ENCODE results near the gene GPRIN1. TPM values are rescaled to one million over a fixed set of nuclear protein-coding genes. Genes with fewer than 3 reads are reported as not detected.

The GPRIN1 gene
- total RNA-seq, 1 donor = 2.6 TPM

DNA sequence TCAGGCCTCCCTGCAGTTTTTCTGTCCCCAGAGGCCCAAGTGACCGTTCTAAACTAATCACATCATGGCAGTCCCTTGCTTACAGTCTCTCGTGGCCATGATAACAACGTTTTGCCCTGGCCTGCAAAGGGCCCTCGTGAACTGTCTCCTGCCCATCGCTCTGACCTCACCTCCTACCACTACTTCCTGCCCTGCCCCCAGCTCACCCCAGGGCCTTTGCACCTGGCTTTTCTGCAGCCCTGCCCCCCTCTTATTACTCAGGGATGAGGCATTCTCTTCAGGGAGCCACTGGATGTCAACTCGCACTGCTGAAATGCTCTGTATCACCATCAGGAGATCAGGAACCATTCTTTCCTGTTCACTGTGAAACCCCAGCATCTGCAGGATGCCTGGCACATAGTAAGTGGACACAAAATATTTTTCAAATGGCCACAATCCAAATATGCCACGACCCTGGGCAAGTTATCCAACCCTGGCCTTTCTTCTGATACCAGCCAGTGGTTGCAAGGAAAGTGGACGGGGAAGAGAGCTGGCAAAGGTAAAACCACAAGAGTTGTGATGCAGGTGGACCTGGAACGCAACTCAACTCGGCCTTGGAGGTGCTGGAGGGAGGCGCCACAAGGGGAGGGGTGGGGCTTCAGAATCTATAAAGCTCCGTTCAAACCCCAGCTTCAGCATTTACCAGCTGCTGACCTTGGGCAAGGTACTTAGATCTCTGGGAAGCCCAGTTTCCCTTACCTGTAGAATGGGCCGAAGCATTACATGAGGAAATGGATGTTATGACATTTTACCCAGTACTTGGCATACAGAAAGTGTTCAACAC lies 18.7 kb upstream of the GPRIN1 start:
- DNase-seq (ENCODE audit: low read depth) = no peak
- no peak overlapping the region for H3K4me3 ChIP-seq (ENCODE audit: low read depth, low read length)
- TF ChIP-seq, protein P1, sequence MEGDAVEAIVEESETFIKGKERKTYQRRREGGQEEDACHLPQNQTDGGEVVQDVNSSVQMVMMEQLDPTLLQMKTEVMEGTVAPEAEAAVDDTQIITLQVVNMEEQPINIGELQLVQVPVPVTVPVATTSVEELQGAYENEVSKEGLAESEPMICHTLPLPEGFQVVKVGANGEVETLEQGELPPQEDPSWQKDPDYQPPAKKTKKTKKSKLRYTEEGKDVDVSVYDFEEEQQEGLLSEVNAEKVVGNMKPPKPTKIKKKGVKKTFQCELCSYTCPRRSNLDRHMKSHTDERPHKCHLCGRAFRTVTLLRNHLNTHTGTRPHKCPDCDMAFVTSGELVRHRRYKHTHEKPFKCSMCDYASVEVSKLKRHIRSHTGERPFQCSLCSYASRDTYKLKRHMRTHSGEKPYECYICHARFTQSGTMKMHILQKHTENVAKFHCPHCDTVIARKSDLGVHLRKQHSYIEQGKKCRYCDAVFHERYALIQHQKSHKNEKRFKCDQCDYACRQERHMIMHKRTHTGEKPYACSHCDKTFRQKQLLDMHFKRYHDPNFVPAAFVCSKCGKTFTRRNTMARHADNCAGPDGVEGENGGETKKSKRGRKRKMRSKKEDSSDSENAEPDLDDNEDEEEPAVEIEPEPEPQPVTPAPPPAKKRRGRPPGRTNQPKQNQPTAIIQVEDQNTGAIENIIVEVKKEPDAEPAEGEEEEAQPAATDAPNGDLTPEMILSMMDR (IDR thresholded peaks at IDR 0.05; ENCODE audit: insufficient read depth, low read depth, low read length) = no peak

DNA sequence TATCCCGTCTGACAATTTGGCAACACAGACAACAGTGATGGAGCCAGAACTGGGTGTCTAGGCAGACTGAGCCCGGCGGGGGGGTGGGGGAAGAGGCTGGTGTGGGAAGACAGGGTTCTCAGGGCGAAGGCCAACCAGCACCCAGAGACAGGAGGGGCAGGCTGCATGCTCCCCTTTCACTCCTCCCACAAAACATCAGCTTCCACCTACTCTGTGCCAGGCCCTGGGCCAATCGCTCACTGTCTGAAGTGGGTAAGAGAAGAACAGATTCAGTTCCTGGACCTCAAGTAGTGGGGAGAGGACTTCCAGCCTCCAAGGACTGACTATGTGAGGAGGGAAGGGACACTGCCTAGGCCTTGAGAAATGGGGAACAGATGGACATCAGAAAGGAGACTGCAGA lies 17.6 kb upstream of the GPRIN1 start:
- no peak overlapping the region for H3K4me3 ChIP-seq (ENCODE audit: low read depth, low read length)
- TF ChIP-seq, protein P1 (IDR thresholded peaks at IDR 0.05; ENCODE audit: insufficient read depth, low read depth, low read length) = no peak

DNA sequence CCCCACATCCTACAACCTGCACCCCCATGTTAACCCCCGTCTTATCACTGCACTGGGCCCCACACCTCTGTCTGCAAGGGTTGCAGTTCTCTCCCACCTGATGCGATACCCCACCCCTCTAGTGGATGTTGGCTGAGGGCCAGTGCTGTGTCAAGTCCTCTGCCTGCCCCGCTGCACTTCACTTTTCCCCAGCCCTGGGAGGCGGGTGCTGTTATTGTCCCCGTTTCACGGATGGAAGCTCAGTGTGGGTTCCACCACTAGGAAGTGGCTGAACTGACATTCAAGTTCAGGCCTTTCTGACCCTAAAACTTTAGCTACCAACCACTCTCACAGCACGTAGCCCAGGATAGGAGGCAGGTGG lies 16.9 kb upstream of the GPRIN1 start:
- TF ChIP-seq, protein P1 (IDR thresholded peaks at IDR 0.05; ENCODE audit: insufficient read depth, low read depth, low read length) = no peak
- H3K4me3 ChIP-seq (ENCODE audit: low read depth, low read length) = no peak overlapping the region
- DNase-seq (ENCODE audit: low read depth) = no peak

More for the DNA sequence above, 17.6 kb upstream of the GPRIN1 start:
- DNase-seq (ENCODE audit: low read depth) = no peak

DNA sequence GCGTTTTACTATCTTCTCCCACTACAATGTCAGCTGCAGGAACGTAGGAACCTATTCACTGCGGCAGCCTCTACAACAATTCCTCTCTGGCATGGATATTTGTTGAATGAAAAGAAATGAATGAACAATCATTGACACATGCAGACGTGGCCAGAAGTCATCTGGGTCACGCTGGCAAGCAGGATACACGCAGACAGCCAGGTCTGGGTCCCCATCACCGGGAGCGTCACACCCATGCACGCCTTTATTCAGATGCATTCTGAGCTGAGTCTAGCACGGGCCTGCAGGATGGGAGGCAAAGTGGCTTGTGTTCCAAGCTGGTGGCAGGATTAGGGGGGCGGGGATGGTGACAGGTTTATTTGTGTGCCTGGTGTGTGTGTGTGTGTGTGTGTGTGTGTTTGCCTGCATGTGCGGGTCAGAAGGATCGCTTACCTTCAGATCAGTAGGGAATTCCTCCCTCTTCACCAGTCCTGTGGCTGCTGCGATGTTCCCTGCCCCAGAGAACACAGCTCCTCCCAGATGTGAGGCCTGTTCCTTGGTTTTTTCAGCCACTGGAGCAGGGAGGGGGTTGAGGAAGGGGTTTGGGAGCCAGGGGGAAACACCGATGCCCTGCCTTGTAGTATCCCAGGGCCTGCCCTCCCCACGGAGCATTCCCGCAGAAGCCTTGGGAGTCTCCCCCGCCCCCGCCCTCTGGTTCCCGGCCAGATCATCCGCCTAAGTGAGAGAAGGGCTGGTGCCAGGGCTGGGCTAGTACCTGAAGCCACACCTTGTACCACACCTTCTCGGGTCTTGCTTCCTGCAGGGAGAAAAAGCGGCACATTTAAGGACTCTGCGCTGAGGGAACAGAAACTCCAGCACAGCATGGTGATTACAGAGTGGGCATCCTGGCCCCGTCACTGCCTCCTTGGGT lies 16.3 kb upstream of the GPRIN1 start:
- no peak overlapping the region for H3K4me3 ChIP-seq (ENCODE audit: low read depth, low read length)
- DNase-seq (ENCODE audit: low read depth) = no peak
- TF ChIP-seq, protein P1 (IDR thresholded peaks at IDR 0.05; ENCODE audit: insufficient read depth, low read depth, low read length) = no peak

DNA sequence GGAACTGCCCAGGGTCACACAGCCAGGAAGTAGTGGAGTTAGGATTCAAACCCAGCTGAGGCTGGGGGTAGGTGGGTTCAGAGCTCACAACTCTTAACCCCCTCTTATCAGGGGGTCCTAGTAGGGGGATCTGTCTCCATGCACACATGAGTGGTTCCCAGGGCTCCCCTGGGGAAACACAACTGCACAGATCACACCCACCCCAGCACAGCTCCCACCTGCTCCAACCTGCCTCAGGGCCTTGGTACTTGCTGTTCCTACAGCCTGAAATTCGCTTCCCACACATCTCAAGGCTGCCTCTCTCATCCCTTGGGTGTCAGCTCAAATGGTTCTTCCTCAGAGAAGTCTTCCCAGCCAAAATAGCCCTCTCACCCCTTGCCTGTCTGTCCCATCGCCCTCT lies 15.6 kb upstream of the GPRIN1 start:
- DNase-seq (ENCODE audit: low read depth) = no peak
- TF ChIP-seq, protein P1 (IDR thresholded peaks at IDR 0.05; ENCODE audit: insufficient read depth, low read depth, low read length) = no peak
- no peak overlapping the region for H3K4me3 ChIP-seq (ENCODE audit: low read depth, low read length)

DNA sequence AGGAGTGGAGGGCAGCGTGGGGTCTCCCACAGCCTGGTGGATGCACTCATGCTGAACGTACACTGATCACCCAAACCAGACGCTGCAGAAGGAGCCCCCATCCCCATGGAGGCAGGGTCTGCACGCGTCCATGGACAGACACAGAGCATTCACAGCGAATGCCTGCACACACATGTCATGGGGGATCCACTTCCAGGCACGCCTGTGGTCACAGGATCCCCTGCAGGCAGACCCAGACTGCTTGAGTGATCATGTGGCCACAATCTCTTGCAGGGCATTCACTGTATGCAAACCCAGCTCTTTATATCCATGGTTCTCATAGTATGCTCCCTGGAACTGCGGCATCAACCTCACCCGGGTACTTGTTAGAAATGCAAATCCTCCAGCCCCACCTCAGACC lies 15.0 kb upstream of the GPRIN1 start:
- no peak for DNase-seq (ENCODE audit: low read depth)
- H3K4me3 ChIP-seq (ENCODE audit: low read depth, low read length) = no peak overlapping the region
- TF ChIP-seq, protein P1 (IDR thresholded peaks at IDR 0.05; ENCODE audit: insufficient read depth, low read depth, low read length) = no peak

All from fibroblast of villous mesenchyme (primary cell).